ENCODE data around the gene UGT1A5. TPM values are rescaled to one million over a fixed set of nuclear protein-coding genes. Genes with fewer than 3 reads are reported as not detected.

The UGT1A5 gene
- total RNA-seq, 2 experiments from 2014 or later, result not detected

DNA sequence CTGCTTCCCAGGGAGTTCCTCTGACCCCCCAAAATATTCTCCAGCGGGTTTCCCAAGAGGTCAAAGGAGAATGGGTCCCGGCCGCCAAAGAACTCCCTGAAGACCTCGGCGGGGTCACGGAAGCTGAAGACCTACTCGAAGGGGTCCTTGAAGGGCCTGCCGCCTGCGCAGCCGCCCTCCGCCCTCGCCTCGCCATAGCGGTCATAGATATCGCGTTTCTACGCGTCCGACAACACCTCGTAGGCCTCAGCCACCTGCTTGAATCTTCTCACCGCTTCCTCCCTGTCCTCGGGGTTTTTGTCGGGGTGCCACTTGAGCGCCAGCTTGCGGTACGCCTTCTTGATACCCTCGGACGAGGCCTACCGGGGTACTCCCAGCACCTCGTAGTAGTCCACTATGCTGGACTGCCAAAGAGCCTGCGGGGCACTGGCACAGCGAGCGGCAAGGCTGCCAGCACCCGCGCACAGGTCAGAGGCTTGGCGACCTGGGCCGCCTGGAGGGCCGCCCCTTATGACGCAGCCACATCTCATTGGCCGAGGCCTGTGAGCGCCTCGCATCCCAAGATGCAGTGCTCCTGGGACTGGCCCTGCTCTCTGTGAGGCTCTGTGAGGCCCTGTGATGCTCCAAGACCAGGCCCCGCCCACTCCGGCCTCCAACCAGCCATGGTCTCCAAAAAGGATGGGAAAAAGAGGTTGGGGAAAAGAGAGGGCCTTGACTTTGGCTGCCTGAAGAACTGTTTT, 42.3 kb downstream of the UGT1A5 start:
- DNase-seq (no peak), ATAC-seq (no peak)
- Mint-ChIP-seq H3K9me3 (peaks cover 8% of the 10 kb centered on the region), H3K27me3 (peaks cover 1% of the 10 kb centered on the region), H3K4me1 (ENCODE audit: low read depth) (no peaks in the 10 kb centered on the region), H3K36me3 (ENCODE audit: low read depth) (no peaks in the 10 kb centered on the region), H3K27ac (no peak overlapping the region), H3K4me3 (no peak overlapping the region)
- intact Hi-C loops (cut with micrococcal nuclease), result no loop called here
- TF ChIP-seq, protein P1, sequence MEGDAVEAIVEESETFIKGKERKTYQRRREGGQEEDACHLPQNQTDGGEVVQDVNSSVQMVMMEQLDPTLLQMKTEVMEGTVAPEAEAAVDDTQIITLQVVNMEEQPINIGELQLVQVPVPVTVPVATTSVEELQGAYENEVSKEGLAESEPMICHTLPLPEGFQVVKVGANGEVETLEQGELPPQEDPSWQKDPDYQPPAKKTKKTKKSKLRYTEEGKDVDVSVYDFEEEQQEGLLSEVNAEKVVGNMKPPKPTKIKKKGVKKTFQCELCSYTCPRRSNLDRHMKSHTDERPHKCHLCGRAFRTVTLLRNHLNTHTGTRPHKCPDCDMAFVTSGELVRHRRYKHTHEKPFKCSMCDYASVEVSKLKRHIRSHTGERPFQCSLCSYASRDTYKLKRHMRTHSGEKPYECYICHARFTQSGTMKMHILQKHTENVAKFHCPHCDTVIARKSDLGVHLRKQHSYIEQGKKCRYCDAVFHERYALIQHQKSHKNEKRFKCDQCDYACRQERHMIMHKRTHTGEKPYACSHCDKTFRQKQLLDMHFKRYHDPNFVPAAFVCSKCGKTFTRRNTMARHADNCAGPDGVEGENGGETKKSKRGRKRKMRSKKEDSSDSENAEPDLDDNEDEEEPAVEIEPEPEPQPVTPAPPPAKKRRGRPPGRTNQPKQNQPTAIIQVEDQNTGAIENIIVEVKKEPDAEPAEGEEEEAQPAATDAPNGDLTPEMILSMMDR (IDR thresholded peaks at IDR 0.05), result no peak
- ChIA-PET CTCF (no interaction called here), POLR2A (no interaction called here)

DNA sequence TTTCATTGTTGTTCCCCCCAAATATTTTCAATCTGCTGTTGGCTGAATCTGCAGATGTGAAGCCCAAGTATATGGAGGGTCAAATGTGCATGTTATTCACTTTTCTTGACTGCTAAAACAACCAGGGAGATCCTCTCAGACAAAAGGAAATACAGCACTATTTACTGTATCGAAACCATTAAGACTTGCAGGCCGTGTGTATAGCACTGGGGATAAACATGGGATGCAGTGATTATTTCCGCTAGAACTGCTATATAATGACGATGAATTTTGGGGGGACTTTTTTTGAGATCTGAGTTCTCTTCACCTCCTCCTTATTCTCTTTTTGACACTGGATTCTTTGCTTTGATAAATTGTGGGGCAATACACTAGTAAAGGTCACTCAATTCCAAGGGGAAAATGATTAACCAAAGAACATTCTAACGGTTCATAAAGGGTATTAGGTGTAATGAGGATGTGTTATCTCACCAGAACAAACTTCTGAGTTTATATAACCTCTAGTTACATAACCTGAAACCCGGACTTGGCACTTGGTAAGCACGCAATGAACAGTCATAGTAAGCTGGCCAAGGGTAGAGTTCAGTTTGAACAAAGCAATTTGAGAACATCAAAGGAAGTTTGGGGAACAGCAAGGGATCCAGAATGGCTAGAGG, 43.8 kb downstream of the UGT1A5 start:
- no peaks in the 10 kb centered on the region for H3K36me3 Mint-ChIP-seq (ENCODE audit: low read depth)
- H3K27ac Mint-ChIP-seq, result no peak overlapping the region
- POLR2A ChIA-PET, result no interaction called here
- no peaks in the 10 kb centered on the region for H3K9me3 Mint-ChIP-seq
- H3K27me3 Mint-ChIP-seq, result peaks cover 1% of the 10 kb centered on the region
- ATAC-seq (no peak), DNase-seq (no peak)
- intact Hi-C loops (cut with micrococcal nuclease), result no loop called here
- CTCF ChIA-PET, result no interaction called here
- TF ChIP-seq, protein P1 (IDR thresholded peaks at IDR 0.05), result no peak
- no peaks in the 10 kb centered on the region for H3K4me1 Mint-ChIP-seq (ENCODE audit: low read depth)
- no peak overlapping the region for H3K4me3 Mint-ChIP-seq

DNA sequence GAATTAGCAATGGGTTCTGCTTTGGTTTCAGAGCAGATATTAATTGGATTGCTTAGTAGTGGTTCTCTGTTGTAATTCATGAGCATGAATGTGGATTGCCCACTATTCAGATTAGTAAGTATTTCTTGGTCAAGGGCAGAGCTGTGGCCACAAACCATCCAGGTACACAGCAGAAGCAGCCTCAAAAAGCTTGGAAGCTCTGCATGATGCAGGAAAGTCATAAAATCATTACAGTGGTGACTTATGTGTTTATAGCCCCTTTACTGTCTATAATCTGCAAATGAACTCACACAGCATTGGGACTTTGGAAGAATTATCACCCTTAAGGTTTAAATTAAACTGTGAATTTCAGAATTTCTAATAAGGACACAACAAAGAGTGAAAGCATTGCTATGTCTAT, 45.4 kb downstream of the UGT1A5 start:
- intact Hi-C loops (cut with micrococcal nuclease), result no loop called here
- POLR2A ChIA-PET, result no interaction called here
- no peak for DNase-seq
- no peak for ATAC-seq
- TF ChIP-seq, protein P1 (IDR thresholded peaks at IDR 0.05), result no peak
- no peaks in the 10 kb centered on the region for H3K9me3 Mint-ChIP-seq
- H3K27ac Mint-ChIP-seq, result no peak overlapping the region
- CTCF ChIA-PET, result no interaction called here
- H3K36me3 Mint-ChIP-seq (ENCODE audit: low read depth), result no peaks in the 10 kb centered on the region
- H3K4me3 Mint-ChIP-seq, result no peak overlapping the region
- no peaks in the 10 kb centered on the region for H3K4me1 Mint-ChIP-seq (ENCODE audit: low read depth)
- no peaks in the 10 kb centered on the region for H3K27me3 Mint-ChIP-seq

DNA sequence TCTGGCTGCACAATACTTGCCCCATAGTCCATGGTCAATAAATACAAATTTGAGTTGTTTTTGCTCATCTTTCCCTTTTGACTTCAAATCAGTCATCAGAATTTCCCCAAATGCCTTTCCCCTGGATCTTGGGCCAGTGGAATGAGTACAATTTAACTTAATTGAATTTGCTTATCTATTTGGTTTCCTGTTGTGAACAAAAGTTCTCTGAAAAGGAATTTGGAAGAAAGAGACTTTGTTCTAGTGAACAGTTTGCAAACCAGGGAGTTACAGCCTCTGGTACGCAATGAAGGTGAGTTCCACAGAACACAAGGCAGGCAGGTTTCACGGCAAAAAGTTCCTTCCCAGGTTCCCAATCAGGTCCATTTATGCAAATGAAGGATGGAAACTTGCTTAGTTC, 46.1 kb downstream of the UGT1A5 start:
- no peak for ATAC-seq
- no peak overlapping the region for H3K27ac Mint-ChIP-seq
- DNase-seq, result no peak
- H3K9me3 Mint-ChIP-seq, result no peaks in the 10 kb centered on the region
- ChIA-PET CTCF (no interaction called here), POLR2A (no interaction called here)
- no peaks in the 10 kb centered on the region for H3K4me1 Mint-ChIP-seq (ENCODE audit: low read depth)
- no peaks in the 10 kb centered on the region for H3K36me3 Mint-ChIP-seq (ENCODE audit: low read depth)
- H3K27me3 Mint-ChIP-seq, result peaks cover 2% of the 10 kb centered on the region
- TF ChIP-seq, protein P1 (IDR thresholded peaks at IDR 0.05), result no peak
- intact Hi-C loops (cut with micrococcal nuclease), result no loop called here
- no peak overlapping the region for H3K4me3 Mint-ChIP-seq

DNA sequence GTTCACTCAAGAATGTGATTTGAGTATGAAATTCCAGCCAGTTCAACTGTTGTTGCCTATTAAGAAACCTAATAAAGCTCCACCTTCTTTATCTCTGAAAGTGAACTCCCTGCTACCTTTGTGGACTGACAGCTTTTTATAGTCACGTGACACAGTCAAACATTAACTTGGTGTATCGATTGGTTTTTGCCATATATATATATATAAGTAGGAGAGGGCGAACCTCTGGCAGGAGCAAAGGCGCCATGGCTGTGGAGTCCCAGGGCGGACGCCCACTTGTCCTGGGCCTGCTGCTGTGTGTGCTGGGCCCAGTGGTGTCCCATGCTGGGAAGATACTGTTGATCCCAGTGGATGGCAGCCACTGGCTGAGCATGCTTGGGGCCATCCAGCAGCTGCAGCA, 47.3 kb downstream of the UGT1A5 start, which contains the start of gene UGT1A1:
TSS of gene UGT1A1 (plus strand) at position 228 of the 400 bp plus-strand sequence. CDS start at position 246, 18 bp downstream.
- intact Hi-C loops (cut with micrococcal nuclease), result no loop called here
- no peak within 1 kb of the TSS for H3K27ac Mint-ChIP-seq
- DNase-seq (no peak), ATAC-seq (no peak)
- H3K27me3 Mint-ChIP-seq, result peaks cover 7% of the 10 kb centered on the region
- no peaks in the 10 kb centered on the region for H3K36me3 Mint-ChIP-seq (ENCODE audit: low read depth)
- H3K9me3 Mint-ChIP-seq, result no peaks in the 10 kb centered on the region
- no peaks in the 10 kb centered on the region for H3K4me1 Mint-ChIP-seq (ENCODE audit: low read depth)
- no peak within 1 kb of the TSS for H3K4me3 Mint-ChIP-seq
- TF ChIP-seq, protein P1 (IDR thresholded peaks at IDR 0.05), result no peak
- ChIA-PET CTCF (no interaction called here), POLR2A (no interaction called here)

Data from activated CD8-positive, alpha-beta T cell treated with anti-CD3 and anti-CD28 coated beads for 36 hours (primary cell).